SJCRH30 (cell line): ENCODE results near the gene CCR8. TPM values are rescaled to one million over a fixed set of nuclear protein-coding genes. Genes with fewer than 3 reads are reported as not detected.

Experiments used
- total RNA-seq: library from RNA; depleted of rRNA; stranded (reverse); fragments of >200 nt; shearing (Covaris generic); gene quantifications from 2 replicates; pipeline ENCODE4 v1.2.3, GENCODE V29; 2014; rRNA removed

Gene CCR8
- total RNA-seq, 1 experiment from 2014 or later: not detected

Other genes starting within 250 kb of the CCR8 start
- gene GORASP1, start 222.1 kb upstream of the CCR8 start, total RNA-seq: 21.0 and 23.1 TPM in 2 replicates
- 0.36 and 0.56 TPM in 2 replicates for gene TTC21A, start 222.0 kb upstream of the CCR8 start, total RNA-seq
- gene CSRNP1, start 176.1 kb upstream of the CCR8 start, total RNA-seq: 4.4 TPM in 2 replicates
- 0.61 and 0.91 TPM in 2 replicates for gene XIRP1, start 137.1 kb upstream of the CCR8 start, total RNA-seq
- gene CX3CR1, start 49.7 kb upstream of the CCR8 start, total RNA-seq: not detected in 2 replicates
- 29.9 and 31.4 TPM in 2 replicates for gene SLC25A38, start 53.7 kb downstream of the CCR8 start, total RNA-seq
- 1,936 and 2,046 TPM in 2 replicates for gene RPSA, start 77.0 kb downstream of the CCR8 start, total RNA-seq
- 0.04 TPM in 1 of 2 replicates, not detected in the other for gene MOBP, start 138.0 kb downstream of the CCR8 start, total RNA-seq